Measurements from ENCODE around the gene FGF22.

The FGF22 gene

DNA sequence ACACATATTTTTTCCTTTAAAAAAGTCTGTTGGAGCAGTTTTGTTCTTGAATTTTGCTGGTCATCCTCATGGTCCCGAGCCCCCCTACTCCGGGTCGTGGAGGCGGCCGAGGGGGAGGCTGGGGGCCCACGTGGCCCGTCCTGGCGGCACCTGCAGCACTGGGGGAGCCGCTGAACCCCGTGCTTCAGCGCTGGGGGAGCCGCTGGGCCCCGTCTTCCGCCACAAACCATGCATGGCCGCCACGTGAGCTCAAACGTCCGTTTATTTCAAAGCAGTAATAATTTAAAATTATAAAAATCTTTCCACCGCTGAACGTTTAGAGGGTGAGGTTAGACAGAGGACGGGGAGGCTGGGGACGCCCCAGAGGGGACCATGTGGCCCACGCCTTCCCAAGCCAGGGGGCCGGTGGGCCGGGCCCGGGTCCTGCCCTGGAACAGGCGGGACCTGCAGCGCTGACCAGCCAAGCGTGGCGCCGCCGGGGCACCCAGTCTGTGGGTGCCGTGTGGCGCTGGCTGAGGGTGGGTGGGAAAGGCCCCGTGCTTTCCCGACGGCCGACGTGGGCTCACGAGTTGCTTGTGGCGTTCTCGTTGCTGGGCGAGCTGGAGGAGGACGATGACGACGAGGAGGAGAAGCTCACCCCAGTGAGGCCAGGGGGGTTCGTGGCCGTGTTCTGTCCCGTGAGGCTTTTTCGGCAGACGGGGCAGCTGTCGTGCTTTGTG lies 8.0 kb downstream of the FGF22 start:
- no peak for TF ChIP-seq CTCF (IDR thresholded peaks at IDR 0.05)

- TF ChIP-seq CTCF (IDR thresholded peaks at IDR 0.05): no peak
These were observed 8.6 kb downstream of the FGF22 start for GRCh38 chr19:648305-648704.

GRCh38 chr19:648904-649801 lies 9.5 kb downstream of the FGF22 start:
- TF ChIP-seq CTCF (IDR thresholded peaks at IDR 0.05): no peak

GRCh38 chr19:650121-650520 lies 10.4 kb downstream of the FGF22 start:
- no peak for TF ChIP-seq CTCF (IDR thresholded peaks at IDR 0.05)

DNA sequence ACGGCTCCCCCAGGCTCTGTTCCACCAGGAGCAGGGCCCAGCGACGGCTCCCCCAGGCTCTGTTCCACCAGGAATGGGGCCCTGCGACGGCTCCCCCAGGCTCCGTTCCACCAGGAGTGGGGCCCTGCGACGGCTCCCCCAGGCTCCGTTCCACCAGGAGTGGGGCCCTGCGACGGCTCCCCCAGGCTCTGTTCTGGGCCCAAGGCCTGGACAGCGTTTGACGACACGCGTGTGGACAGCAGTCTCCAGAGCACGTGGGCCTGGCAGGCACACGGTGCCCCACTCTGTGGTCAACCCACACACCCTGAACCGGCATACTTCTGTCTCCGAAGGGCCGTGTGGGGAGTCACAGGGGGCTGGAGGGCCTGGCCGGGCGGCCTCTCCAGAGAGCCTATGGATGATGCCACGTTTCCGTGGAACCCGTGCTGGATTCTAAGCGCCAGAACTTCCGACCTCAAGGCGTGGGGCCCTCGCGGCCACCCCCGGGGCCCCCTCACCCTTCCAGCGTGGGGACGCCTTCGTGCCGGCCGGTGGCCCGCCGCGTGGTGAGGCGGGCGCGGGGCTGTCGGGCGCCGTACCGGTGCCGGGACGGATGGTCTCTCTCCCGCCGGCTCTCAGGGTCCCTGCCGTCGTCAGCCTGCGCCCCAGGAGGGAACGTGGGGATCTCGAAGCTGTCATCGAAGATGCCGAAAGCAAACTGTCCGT lies 11.6 kb downstream of the FGF22 start:
- no peak for TF ChIP-seq CTCF (IDR thresholded peaks at IDR 0.05)

DNA sequence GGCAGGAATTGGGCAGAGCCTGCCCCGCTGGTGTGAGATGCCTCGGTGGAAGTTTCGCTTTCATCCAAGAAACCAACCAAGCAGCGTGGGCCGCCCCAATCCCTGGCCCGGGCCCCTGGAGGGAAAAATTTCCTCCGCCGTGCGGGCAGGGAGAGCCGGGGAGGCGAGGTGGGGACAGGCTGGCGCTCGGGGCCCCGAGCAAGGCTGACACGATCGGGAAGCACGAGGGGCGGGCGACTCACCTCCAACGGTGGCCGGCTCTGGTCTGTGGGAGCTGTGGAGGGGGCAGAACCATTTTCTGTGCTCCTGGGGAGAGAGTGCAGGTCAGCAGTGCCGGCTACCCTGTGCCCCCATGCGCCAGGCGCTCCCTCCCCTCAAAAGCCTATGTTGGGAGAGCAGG lies 12.3 kb downstream of the FGF22 start:
- TF ChIP-seq CTCF (IDR thresholded peaks at IDR 0.05): no peak
